Measurements from ENCODE around the gene C4orf50.

- TF ChIP-seq, protein P1, sequence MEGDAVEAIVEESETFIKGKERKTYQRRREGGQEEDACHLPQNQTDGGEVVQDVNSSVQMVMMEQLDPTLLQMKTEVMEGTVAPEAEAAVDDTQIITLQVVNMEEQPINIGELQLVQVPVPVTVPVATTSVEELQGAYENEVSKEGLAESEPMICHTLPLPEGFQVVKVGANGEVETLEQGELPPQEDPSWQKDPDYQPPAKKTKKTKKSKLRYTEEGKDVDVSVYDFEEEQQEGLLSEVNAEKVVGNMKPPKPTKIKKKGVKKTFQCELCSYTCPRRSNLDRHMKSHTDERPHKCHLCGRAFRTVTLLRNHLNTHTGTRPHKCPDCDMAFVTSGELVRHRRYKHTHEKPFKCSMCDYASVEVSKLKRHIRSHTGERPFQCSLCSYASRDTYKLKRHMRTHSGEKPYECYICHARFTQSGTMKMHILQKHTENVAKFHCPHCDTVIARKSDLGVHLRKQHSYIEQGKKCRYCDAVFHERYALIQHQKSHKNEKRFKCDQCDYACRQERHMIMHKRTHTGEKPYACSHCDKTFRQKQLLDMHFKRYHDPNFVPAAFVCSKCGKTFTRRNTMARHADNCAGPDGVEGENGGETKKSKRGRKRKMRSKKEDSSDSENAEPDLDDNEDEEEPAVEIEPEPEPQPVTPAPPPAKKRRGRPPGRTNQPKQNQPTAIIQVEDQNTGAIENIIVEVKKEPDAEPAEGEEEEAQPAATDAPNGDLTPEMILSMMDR (IDR thresholded peaks at IDR 0.05; ENCODE audit: poor library complexity, severe bottlenecking), result no peak
- no peak for TF ChIP-seq POLR2AphosphoS5 (IDR thresholded peaks at IDR 0.05)
- TF ChIP-seq MXI1 (conservative IDR thresholded peaks at IDR 0.05; ENCODE audit: poor library complexity, severe bottlenecking), result no peak
- TF ChIP-seq EZH2 (IDR thresholded peaks at IDR 0.05; ENCODE audit: borderline replicate concordance, insufficient read depth, low read length, poor library complexity, severe bottlenecking), result no peak
- no peak for TF ChIP-seq RAD21 (conservative IDR thresholded peaks at IDR 0.05)
- TF ChIP-seq REST (IDR thresholded peaks at IDR 0.05; ENCODE audit: borderline replicate concordance), result no peak
- TF ChIP-seq TAF1 (IDR thresholded peaks at IDR 0.05; ENCODE audit: low read depth), result no peak
- TF ChIP-seq EP300 (conservative IDR thresholded peaks at IDR 0.05; ENCODE audit: poor library complexity, severe bottlenecking), result no peak
Measured at GRCh38 chr4:6052679-6053078, 34.4 kb upstream of the C4orf50 start.
